GM12872 (cell line): ENCODE results near the gene YWHAQ.

Experiments used
- TF ChIP-seq, protein P1 (sequence below): IDR thresholded peaks from 3 replicates; pipeline ENCODE4 v1.5.1; 2011; ENCODE audit warnings: low read depth, mild to moderate bottlenecking, low read length, moderate library complexity; ENCODE audit not compliant: insufficient read depth

The YWHAQ gene

DNA sequence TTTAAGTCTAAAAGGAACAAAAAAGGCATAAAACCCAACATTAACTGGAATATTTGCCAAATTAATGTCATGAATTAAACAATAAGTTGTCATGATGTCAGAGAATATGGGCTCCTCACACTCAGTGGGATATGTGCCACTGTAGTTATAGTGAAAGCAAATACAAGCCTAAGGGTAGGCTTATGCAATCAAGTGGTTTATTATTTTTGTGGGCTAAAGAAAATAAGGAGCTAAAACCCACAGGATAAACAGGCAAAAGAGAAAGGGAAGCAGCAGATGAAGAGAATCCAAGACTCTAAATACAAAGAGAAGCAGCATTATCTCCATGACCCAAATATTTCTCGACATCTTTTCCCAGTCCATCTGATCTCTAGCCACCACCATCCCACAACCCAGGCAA is 17.5 kb downstream of the YWHAQ start:
- TF ChIP-seq, protein P1, sequence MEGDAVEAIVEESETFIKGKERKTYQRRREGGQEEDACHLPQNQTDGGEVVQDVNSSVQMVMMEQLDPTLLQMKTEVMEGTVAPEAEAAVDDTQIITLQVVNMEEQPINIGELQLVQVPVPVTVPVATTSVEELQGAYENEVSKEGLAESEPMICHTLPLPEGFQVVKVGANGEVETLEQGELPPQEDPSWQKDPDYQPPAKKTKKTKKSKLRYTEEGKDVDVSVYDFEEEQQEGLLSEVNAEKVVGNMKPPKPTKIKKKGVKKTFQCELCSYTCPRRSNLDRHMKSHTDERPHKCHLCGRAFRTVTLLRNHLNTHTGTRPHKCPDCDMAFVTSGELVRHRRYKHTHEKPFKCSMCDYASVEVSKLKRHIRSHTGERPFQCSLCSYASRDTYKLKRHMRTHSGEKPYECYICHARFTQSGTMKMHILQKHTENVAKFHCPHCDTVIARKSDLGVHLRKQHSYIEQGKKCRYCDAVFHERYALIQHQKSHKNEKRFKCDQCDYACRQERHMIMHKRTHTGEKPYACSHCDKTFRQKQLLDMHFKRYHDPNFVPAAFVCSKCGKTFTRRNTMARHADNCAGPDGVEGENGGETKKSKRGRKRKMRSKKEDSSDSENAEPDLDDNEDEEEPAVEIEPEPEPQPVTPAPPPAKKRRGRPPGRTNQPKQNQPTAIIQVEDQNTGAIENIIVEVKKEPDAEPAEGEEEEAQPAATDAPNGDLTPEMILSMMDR = no peak

DNA sequence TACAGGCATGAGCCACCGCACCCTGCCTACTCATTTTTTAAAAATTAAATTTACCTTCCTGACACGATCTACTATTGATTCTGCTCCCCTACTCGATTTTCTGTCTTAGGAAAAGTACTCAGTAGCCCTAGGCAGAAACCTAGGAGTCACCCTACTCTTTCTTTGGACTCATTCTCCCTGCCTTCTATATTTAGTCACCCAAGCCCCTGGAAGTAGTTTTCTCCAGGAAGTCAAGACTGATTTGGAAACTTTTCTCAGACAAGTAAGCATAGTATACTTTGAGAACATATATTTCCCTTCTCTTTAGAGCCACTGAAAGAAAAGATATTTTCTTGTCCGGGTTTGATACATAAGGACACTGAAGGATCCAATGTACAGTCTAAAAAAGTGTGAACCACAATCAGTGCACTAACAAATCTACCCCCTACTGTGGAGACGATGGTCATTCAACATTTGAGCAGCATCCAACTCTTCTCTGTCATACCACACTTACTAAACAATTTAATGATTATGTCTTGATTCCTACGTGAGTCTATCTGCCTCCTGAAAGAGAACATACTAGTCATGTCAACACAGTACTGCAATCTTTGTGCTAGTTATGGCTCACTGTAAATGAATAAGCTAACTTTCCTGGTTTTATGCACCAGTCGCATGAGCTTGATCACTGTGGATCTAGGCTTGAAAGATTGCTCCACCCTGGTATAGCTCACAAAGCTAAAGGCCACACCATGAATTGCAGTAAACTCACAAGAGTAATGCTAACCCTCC is 19.8 kb downstream of the YWHAQ start:
- TF ChIP-seq, protein P1 = no peak

DNA sequence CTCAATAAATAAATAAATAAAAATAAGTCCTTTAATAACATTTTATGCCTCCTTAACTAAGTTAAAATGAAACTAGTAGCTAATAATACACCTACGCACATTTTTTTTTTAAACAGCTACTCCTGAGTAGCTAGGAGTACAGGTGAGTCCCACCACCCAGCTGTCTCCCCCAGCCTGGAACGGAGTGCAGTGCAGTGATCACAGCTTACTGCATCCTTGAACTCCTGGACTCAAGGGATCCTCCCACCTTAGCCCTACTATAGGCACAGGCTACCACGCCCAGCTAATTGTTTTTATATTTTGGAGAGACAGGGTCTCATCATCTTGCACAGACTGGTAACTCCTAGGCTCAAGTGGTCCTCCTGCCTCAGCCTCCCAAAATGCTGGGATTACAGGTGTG is 28.4 kb downstream of the YWHAQ start:
- TF ChIP-seq, protein P1 = no peak

DNA sequence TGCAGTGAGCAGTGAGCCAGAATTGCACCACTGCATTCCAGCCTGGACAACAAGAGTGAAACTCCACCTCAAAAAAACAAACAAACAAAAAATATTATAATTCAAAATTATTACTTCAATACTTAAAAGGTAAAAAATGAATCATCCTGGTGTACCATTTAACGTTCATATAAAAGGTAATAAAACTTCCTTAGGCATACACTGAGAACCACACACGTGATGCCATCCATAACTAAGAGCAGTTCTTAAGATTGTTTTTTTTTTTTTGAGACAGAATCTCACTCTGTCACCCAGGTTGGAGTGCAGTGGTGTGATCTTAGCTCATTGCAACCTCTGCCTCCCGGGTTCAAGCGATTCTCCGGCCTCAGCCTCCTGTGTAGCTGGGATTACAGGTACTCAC is 29.4 kb downstream of the YWHAQ start:
- TF ChIP-seq, protein P1 = no peak

DNA sequence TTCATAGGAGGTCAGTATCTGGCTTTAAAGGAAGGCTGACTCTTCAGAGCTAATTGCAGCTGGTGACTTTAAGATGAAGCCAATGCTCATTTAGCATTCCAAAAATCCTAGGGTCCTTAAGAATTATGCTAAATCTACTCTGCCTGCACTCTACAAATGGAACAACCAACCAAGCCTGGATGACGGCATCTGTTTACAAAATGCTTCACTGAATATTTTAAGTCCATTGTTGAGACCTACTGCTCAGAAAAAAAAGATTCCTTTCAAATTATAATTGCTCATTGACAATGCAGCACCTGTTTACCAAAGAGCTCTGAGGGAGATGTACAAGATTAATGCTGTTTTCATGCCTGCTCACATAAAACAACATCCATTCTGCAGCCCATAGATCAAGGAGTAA is 31.4 kb downstream of the YWHAQ start:
- TF ChIP-seq, protein P1 = no peak

DNA sequence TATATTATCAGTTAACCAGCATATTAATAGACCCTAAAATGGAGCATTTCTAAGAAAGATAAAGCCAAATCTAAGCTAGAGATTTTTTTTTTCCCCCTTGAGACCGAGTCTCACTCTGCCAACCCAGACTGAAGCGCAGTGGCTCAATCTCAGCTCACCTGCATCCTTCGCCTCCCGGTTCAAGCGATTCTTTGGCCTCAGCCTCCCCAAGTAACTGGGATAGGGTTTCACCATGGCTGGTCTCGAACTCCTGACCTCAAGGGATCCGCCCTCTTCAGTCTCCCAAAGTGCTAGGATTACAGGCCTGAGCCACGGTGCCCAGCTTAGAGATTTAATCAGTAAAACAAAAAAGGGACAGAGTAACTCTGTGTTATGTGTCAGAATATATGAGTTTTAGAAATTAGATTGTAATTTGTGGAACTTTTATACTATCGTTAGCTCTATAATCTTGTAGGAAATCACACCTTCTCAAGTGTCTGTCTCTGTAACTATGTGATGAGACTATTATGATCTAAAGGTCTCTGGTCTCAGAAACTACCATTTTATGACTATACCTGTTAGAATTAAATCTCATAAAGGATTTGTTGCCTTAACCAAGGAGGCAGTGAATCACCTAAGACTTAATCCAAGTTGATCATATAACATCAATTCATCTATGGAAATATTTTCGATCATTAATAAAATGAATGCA is 34.0 kb downstream of the YWHAQ start:
- TF ChIP-seq, protein P1 = no peak

DNA sequence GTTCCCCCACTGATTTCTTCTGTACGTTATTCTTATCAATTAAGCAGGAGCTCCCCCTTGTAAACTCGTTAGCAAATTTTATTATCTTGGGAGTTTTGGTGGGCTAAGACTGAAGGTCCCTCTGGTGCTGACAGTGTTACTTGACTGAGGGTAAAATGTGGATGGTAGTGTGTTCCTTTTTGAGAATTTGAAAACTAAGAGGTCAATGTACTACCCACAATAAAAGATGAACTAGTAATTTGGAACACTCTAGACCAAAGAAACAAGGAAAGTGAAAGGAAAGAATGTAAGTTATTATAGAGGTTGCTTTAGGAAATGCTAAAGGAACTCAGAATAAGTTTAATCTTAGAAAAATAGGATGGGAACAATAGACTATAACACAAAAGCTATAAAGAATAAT is 35.1 kb downstream of the YWHAQ start:
- TF ChIP-seq, protein P1 = no peak
